H1 (cell line): ENCODE data around the gene SLC35F1. TPM values are rescaled to one million over a fixed set of nuclear protein-coding genes. Genes with fewer than 3 reads are reported as not detected.

Experiments used
- CTCF ChIA-PET: fragments of 300-600 bp; sonication (Branson Sonifier 250); formaldehyde crosslinking; loops from one replicate; lab custom pipeline; 2021; ENCODE audit not compliant: partially characterized antibody; lab: Charles Lee
- POLR2A ChIA-PET: fragments of 300-600 bp; sonication (Branson Sonifier 250); formaldehyde crosslinking; loops from one replicate; lab custom pipeline; 2021; ENCODE audit warnings: inconsistent platforms; ENCODE audit not compliant: partially characterized antibody; lab: Charles Lee
- DNase-seq, 2 experiments: peaks; one replicate each; pipeline versions ENCODE4 v3.0.0 to v3.0.0-alpha.2; 2010 to 2022; ENCODE audit warnings: low spot score in 2 of 2, low read depth in 1 of 2, mixed read lengths in 1 of 2
- FAIRE-seq: peaks from 2 replicates; lab custom pipeline; 2011; peaks lifted over from hg19 to GRCh38; lab: Jason Lieb, UNC
- H2AFZ ChIP-seq: 2 replicates; pipeline ENCODE4 v1.8.1; 2012; ENCODE audit warnings: low read length, inconsistent platforms
- H2AK5ac ChIP-seq: 2 replicates; pipeline ENCODE4 v1.6.1; 2013; ENCODE audit warnings: low read depth, low read length
- H2BK120ac ChIP-seq: replicated peaks from 2 replicates; pipeline ENCODE3; 2013; ENCODE audit warnings: low read depth, low read length, inconsistent platforms
- H2BK12ac ChIP-seq: 2 replicates; pipeline ENCODE4 v1.6.1; 2013; ENCODE audit warnings: low read depth, low read length
- H2BK15ac ChIP-seq: 2 replicates; pipeline ENCODE4 v1.6.1; 2013; ENCODE audit warnings: low read length
- H2BK20ac ChIP-seq: 2 replicates; pipeline ENCODE4 v1.6.1; 2013; ENCODE audit warnings: low read length
- H2BK5ac ChIP-seq: 2 replicates; pipeline ENCODE4 v1.6.1; 2013; ENCODE audit warnings: low read depth, low read length
- H3K14ac ChIP-seq: 2 replicates; pipeline ENCODE4 v1.6.1; 2013; ENCODE audit warnings: inconsistent platforms; ENCODE audit not compliant: insufficient read length
- H3K18ac ChIP-seq: 2 replicates; pipeline ENCODE4 v1.6.1; 2013; ENCODE audit warnings: low read length; ENCODE audit errors: extremely low read depth
- H3K23ac ChIP-seq: 2 replicates; pipeline ENCODE4 v1.6.1; 2013; ENCODE audit warnings: inconsistent platforms; ENCODE audit not compliant: insufficient read length
- H3K23me2 ChIP-seq: 2 replicates; pipeline ENCODE4 v1.6.1; 2013; ENCODE audit warnings: low read depth, low read length
- H3K27ac ChIP-seq: 2 replicates; pipeline ENCODE4 v1.6.1; 2011; ENCODE audit warnings: low read depth, low read length, inconsistent platforms
- H3K27me3 ChIP-seq, 4 experiments: replicated peaks in 1 of 4; 1 replicate in 1 of 4; 2 replicates in 3 of 4; pipeline versions ENCODE4 v1.6.1 to v1.8.1; 2011 to 2013; ENCODE audit warnings: low read length in 3 of 4, mild to moderate bottlenecking in 3 of 4, inconsistent platforms in 2 of 4, mixed read lengths in 2 of 4, moderate library complexity in 1 of 4; ENCODE audit not compliant: control insufficient read depth in 3 of 4, insufficient read depth in 3 of 4; ENCODE audit errors: extremely low read depth in 1 of 4
- H3K36me3 ChIP-seq, 4 experiments: 2 replicates each; pipeline versions ENCODE4 v1.6.1 to v1.8.1; 2011 to 2013; ENCODE audit warnings: mild to moderate bottlenecking in 4 of 4, low read length in 3 of 4, moderate library complexity in 2 of 4, control low read depth in 1 of 4, inconsistent platforms in 1 of 4; ENCODE audit not compliant: insufficient read depth in 4 of 4, control insufficient read depth in 2 of 4
- H3K4ac ChIP-seq: replicated peaks from 2 replicates; pipeline ENCODE3; 2013; ENCODE audit warnings: low read length, low read depth, mixed read lengths, inconsistent platforms; ENCODE audit not compliant: insufficient read length
- H3K4me1 ChIP-seq, 4 experiments: replicated peaks in 1 of 4; 1 replicate in 1 of 4; 2 replicates in 3 of 4; pipeline versions ENCODE4 v1.6.1 to v1.8.1; 2011 to 2013; ENCODE audit warnings: low read length in 3 of 4, inconsistent platforms in 2 of 4, mixed read lengths in 1 of 4; ENCODE audit not compliant: insufficient read depth in 4 of 4, control insufficient read depth in 3 of 4
- H3K4me2 ChIP-seq, 2 experiments: 2 replicates each; pipeline versions ENCODE4 v1.6.1 to v1.8.1; 2011 to 2013; ENCODE audit warnings: low read depth in 2 of 2, low read length in 2 of 2, control low read depth in 1 of 2, inconsistent platforms in 1 of 2, mild to moderate bottlenecking in 1 of 2; ENCODE audit not compliant: insufficient read depth in 1 of 2
- H3K4me3 ChIP-seq, 4 experiments: fragments of 200-600, 300-600 bp in 1 of 4; sonication (generic), shearing (Covaris generic), sonication (Bioruptor Twin) in 1 of 4; 2 replicates each; pipeline versions ENCODE4 v1.5.1 to v1.8.1; 2011 to 2016; ENCODE audit warnings: low read length in 4 of 4, low read depth in 3 of 4, control low read depth in 2 of 4, inconsistent platforms in 2 of 4, mild to moderate bottlenecking in 2 of 4, mixed read lengths in 1 of 4, moderate library complexity in 1 of 4; ENCODE audit not compliant: insufficient read depth in 2 of 4; ENCODE audit errors: extremely low read depth in 1 of 4
- H3K56ac ChIP-seq: replicated peaks from 2 replicates; pipeline ENCODE3; 2013; ENCODE audit warnings: low read depth, mild to moderate bottlenecking, mixed read lengths, low read length, inconsistent platforms; ENCODE audit not compliant: insufficient read length
- H3K79me1 ChIP-seq: 2 replicates; pipeline ENCODE4 v1.6.1; 2013; ENCODE audit warnings: low read depth, low read length, control low read depth
- H3K79me2 ChIP-seq, 2 experiments: 2 replicates each; pipeline versions ENCODE4 v1.6.1 to v1.8.1; 2012 to 2013; ENCODE audit warnings: low read length in 2 of 2, mild to moderate bottlenecking in 2 of 2, inconsistent platforms in 1 of 2; ENCODE audit not compliant: insufficient read depth in 2 of 2, control insufficient read depth in 1 of 2
- H3K9ac ChIP-seq, 4 experiments: replicated peaks in 1 of 4; 1 replicate in 1 of 4; 2 replicates in 3 of 4; pipeline versions ENCODE4 v1.6.1 to v1.8.1; 2011 to 2013; ENCODE audit warnings: low read depth in 3 of 4, low read length in 3 of 4, control low read depth in 2 of 4, mild to moderate bottlenecking in 2 of 4, moderate library complexity in 2 of 4, inconsistent platforms in 1 of 4; ENCODE audit errors: extremely low read depth in 1 of 4
- H3K9me3 ChIP-seq, 2 experiments: 2 replicates each; pipeline versions ENCODE4 v1.6.1 to v1.8.1; 2012 to 2013; ENCODE audit warnings: mild to moderate bottlenecking in 2 of 2, moderate library complexity in 2 of 2, control low read depth in 1 of 2, inconsistent platforms in 1 of 2, low read depth in 1 of 2, low read length in 1 of 2, mixed read lengths in 1 of 2; ENCODE audit not compliant: insufficient read depth in 2 of 2
- H4K20me1 ChIP-seq, 2 experiments: replicated peaks in 1 of 2; 2 replicates each; pipeline versions ENCODE3 to v1.8.1; 2011 to 2013; ENCODE audit warnings: inconsistent platforms in 2 of 2, low read length in 2 of 2, mild to moderate bottlenecking in 1 of 2; ENCODE audit not compliant: insufficient read depth in 2 of 2, control insufficient read depth in 1 of 2
- H4K5ac ChIP-seq: 2 replicates; pipeline ENCODE4 v1.6.1; 2013; ENCODE audit warnings: low read length, low read depth, mixed read lengths, inconsistent platforms; ENCODE audit not compliant: insufficient read length
- H4K8ac ChIP-seq: 2 replicates; pipeline ENCODE4 v1.8.0; 2013; ENCODE audit warnings: mild to moderate bottlenecking, moderate library complexity, low read length, inconsistent platforms; ENCODE audit not compliant: insufficient read depth; ENCODE audit errors: extremely low read depth
- H4K91ac ChIP-seq: replicated peaks from 2 replicates; pipeline ENCODE3; 2013; ENCODE audit warnings: low read length, mixed read lengths, inconsistent platforms; ENCODE audit not compliant: insufficient read length
- E2F6 ChIP-seq: IDR thresholded peaks from 2 replicates; pipeline ENCODE4 v1.6.1; 2012; ENCODE audit warnings: inconsistent platforms
- EGR1 ChIP-seq: IDR thresholded peaks from 2 replicates; pipeline ENCODE4 v1.6.1; 2011; ENCODE audit warnings: low read depth, low read length, borderline replicate concordance
- EZH2 ChIP-seq: fragments of 200-600 bp; sonication (generic); IDR thresholded peaks from 2 replicates; pipeline ENCODE4 v1.7.1; 2012; ENCODE audit warnings: low read depth, mild to moderate bottlenecking, moderate library complexity, low read length, inconsistent platforms; ENCODE audit not compliant: severe bottlenecking
- FOSL1 ChIP-seq: IDR thresholded peaks from 2 replicates; pipeline ENCODE4 v1.6.1; 2011; ENCODE audit warnings: mild to moderate bottlenecking, low read depth, low read length, moderate library complexity; ENCODE audit not compliant: insufficient read depth
- GABPA ChIP-seq: IDR thresholded peaks from 2 replicates; pipeline ENCODE4 v1.6.1; 2011; ENCODE audit warnings: mild to moderate bottlenecking, low read length, moderate library complexity, borderline replicate concordance; ENCODE audit not compliant: insufficient read depth
- JUND ChIP-seq: IDR thresholded peaks from 2 replicates; pipeline ENCODE4 v1.6.1; 2011; ENCODE audit warnings: mild to moderate bottlenecking, improper control_type of control experiment, low read length
- PHF8 ChIP-seq: fragments of 200-600 bp; sonication (generic); conservative IDR thresholded peaks from 2 replicates; pipeline ENCODE4 v1.7.1; 2012; ENCODE audit warnings: low read depth, mild to moderate bottlenecking, inconsistent platforms, low read length, moderate library complexity
- POLR2AphosphoS5 ChIP-seq: IDR thresholded peaks from 2 replicates; pipeline ENCODE4 v1.6.1; 2011; ENCODE audit warnings: low read depth, low read length
- RNF2 ChIP-seq: fragments of 200-900, 300-1000 bp; sonication (generic); IDR thresholded peaks from 2 replicates; pipeline ENCODE4 v1.7.1; 2016; ENCODE audit warnings: borderline replicate concordance, low read depth, mild to moderate bottlenecking, antibody characterized with exemption, low read length; ENCODE audit not compliant: poor library complexity, severe bottlenecking; ENCODE audit errors: missing control alignments
- SIN3A ChIP-seq, 2 experiments: IDR thresholded peaks in 1 of 2; conservative IDR thresholded peaks in 1 of 2; 2 replicates each; pipeline ENCODE4 v1.6.1; 2011 to 2012; ENCODE audit warnings: low read length in 2 of 2, improper control_type of control experiment in 1 of 2, low read depth in 1 of 2, mild to moderate bottlenecking in 1 of 2
- SIRT6 ChIP-seq: IDR thresholded peaks from one replicate; pipeline ENCODE4 v1.7.1; 2012; ENCODE audit warnings: low read length, inconsistent platforms
- SIX5 ChIP-seq: IDR thresholded peaks from 2 replicates; pipeline ENCODE4 v1.6.1; 2011; ENCODE audit warnings: mild to moderate bottlenecking, low read depth, low read length
- SRF ChIP-seq: IDR thresholded peaks from 2 replicates; pipeline ENCODE4 v1.6.1; 2011; ENCODE audit warnings: mild to moderate bottlenecking, low read depth, low read length, moderate library complexity
- SUZ12 ChIP-seq: fragments of 200-600 bp; sonication (generic); IDR thresholded peaks from 2 replicates; pipeline ENCODE4 v1.6.1; 2012; ENCODE audit warnings: mild to moderate bottlenecking, inconsistent platforms, low read length, moderate library complexity, mixed read lengths
- WGBS, 2 experiments: shearing (Covaris generic) in 1 of 2; methylation state at CpG; one replicate each; pipeline versions ENCODE4 v1.1.6 to v1.1.7; 2013 to 2015; ENCODE audit warnings: low lambda C conversion rate in 2 of 2, mixed read lengths in 2 of 2, inconsistent platforms in 1 of 2, low coverage in 1 of 2, missing lambda C conversion rate in 1 of 2; ENCODE audit not compliant: insufficient replicate concordance in 2 of 2, insufficient coverage in 1 of 2, insufficient read length in 1 of 2; ENCODE audit errors: extremely low coverage in 1 of 2, missing lambda C conversion rate in 1 of 2; 5-methylcytosine and 5-hydroxymethylcytosine counted together
- polyA plus RNA-seq, 7 experiments: library from polyadenylated mRNA; depleted of rRNA in 3 of 7; stranded (reverse) in 5 of 7; unstranded in 2 of 7; fragments of >200 nt in 5 of 7; fragments of 200-250 nt in 2 of 7; gene quantifications; 1 replicate in 5 of 7; 2 replicates in 1 of 7; 4 replicates in 1 of 7; pipeline versions ENCODE4 v1.2.1 to v1.2.3, GENCODE V29; 2011 to 2013; ENCODE audit warnings: missing spikeins in 2 of 7, mixed read lengths in 2 of 7
- total RNA-seq: library from RNA; stranded (reverse); fragmentation: NEBNext Ultra II Directional; extraction: Animal tissue kit (Norgen Biotek cat#: 25700); gene quantifications from 2 replicates; pipeline ENCODE4 v1.2.1, GENCODE V29; 2021

Gene SLC35F1
- total and polyA plus RNA-seq, 2 of the 8 experiments (the other 6 are each of a cell fraction or from before 2014, with no cell fraction given) = 7.0 to 10.0 TPM

GRCh38 chr6:118216751-118217150, 309.7 kb downstream of the SLC35F1 start:
- Histone ChIP-seq H3K4me2 (no peak overlapping the region), H4K5ac (no peak overlapping the region)
- 93% methylated on average over 2 of the region's 2 CpGs; no CpG with 5 or more reads in 1 of the 2 experiments for WGBS, 2 experiments
- TF ChIP-seq POLR2AphosphoS5 = no peak
- no peak for TF ChIP-seq E2F6
- TF ChIP-seq SRF = no peak
- TF ChIP-seq SIN3A (conservative IDR thresholded peaks at IDR 0.05 in 1 of 2, IDR thresholded peaks at IDR 0.05 in 1 of 2; ENCODE audit: low read depth in 1 of 2, low read length in 2 of 2) = no peak
- TF ChIP-seq FOSL1 = no peak
- TF ChIP-seq JUND = no peak
- no peak for TF ChIP-seq RNF2
- TF ChIP-seq SIX5 = no peak
- TF ChIP-seq EGR1 = no peak
- TF ChIP-seq GABPA = no peak
- no peak for TF ChIP-seq SUZ12
- no peak for TF ChIP-seq EZH2
- no peak for TF ChIP-seq SIRT6
- no peak for TF ChIP-seq PHF8

More at GRCh38 chr6:118216751-118217150, 309.7 kb downstream of the SLC35F1 start:
- H2AK5ac ChIP-seq = no peak overlapping the region
- no peaks in the 10 kb centered on the region for H4K20me1 ChIP-seq
- H3K23me2 ChIP-seq = no peaks in the 10 kb centered on the region
- no peak overlapping the region for H4K91ac ChIP-seq
- no peaks in the 10 kb centered on the region for H3K4me1 ChIP-seq
- H2BK15ac ChIP-seq = no peak overlapping the region
- no peak overlapping the region for H3K9ac ChIP-seq
- H3K14ac ChIP-seq = no peak overlapping the region
- H2BK5ac ChIP-seq = no peak overlapping the region
- H3K4ac ChIP-seq = no peak overlapping the region
- FAIRE-seq = no peak
- H3K56ac ChIP-seq = no peak overlapping the region
- H2AFZ ChIP-seq = no peak overlapping the region
- H3K9me3 ChIP-seq = no peaks in the 10 kb centered on the region
- no peaks in the 10 kb centered on the region for H3K79me1 ChIP-seq
- no peak overlapping the region for H2BK120ac ChIP-seq
- no peaks in the 10 kb centered on the region for H3K36me3 ChIP-seq
- ChIA-PET CTCF (no interaction called here), POLR2A (no interaction called here)
- H2BK12ac ChIP-seq = no peak overlapping the region
- H2BK20ac ChIP-seq = no peak overlapping the region
- no peak overlapping the region for H3K18ac ChIP-seq
- H3K27ac ChIP-seq = no peak overlapping the region
- H3K79me2 ChIP-seq = no peaks in the 10 kb centered on the region
- H3K23ac ChIP-seq = no peak overlapping the region
- no peak for DNase-seq
- H4K8ac ChIP-seq = no peak overlapping the region
- H3K4me3 ChIP-seq = no peak overlapping the region
- no peaks in the 10 kb centered on the region for H3K27me3 ChIP-seq
